GM21825 (cell line): Measurements from ENCODE around the gene SMC3.
"Not testable (repeated sequence)": the region's sequence is repeated elsewhere in the genome, so short reads cannot be mapped to it uniquely, and the experiment has no call there.

Experiments used
- ATAC-seq: cut with Tn5 transposase; IDR thresholded peaks from one replicate; pipeline ENCODE4 v1.9.1; 2021; ENCODE audit warnings: mild to moderate bottlenecking, moderate library complexity; ENCODE audit not compliant: unreplicated experiment

Gene SMC3

GRCh38 chr10:110574420-110574819 is 6.9 kb downstream of the SMC3 start:
- no peak for ATAC-seq

- no peak for ATAC-seq
These were observed 8.7 kb downstream of the SMC3 start for GRCh38 chr10:110576220-110576619.

GRCh38 chr10:110577056-110577455 is 9.6 kb downstream of the SMC3 start:
- no peak for ATAC-seq

GRCh38 chr10:110584006-110584405 is 16.5 kb downstream of the SMC3 start:
- ATAC-seq: no peak

- no peak for ATAC-seq
These were observed 24.3 kb downstream of the SMC3 start for GRCh38 chr10:110591760-110592159.

GRCh38 chr10:110597476-110597875 is 30.0 kb downstream of the SMC3 start:
- ATAC-seq: no peak

- ATAC-seq: peak; percentile 54
These were observed 33.1 kb downstream of the SMC3 start for GRCh38 chr10:110600487-110601101.

- no peak for ATAC-seq
These were observed 34.1 kb downstream of the SMC3 start for GRCh38 chr10:110601581-110601980.

- no peak for ATAC-seq
These were observed 40.6 kb downstream of the SMC3 start for GRCh38 chr10:110608087-110608486.

GRCh38 chr10:110609605-110610004 is 42.1 kb downstream of the SMC3 start:
- ATAC-seq: no peak

GRCh38 chr10:110610308-110610774 is 42.8 kb downstream of the SMC3 start:
- no peak for ATAC-seq

GRCh38 chr10:110610781-110611180 is 43.3 kb downstream of the SMC3 start:
- ATAC-seq: not testable (repeated sequence)

GRCh38 chr10:110612087-110612486 is 44.6 kb downstream of the SMC3 start:
- peak; percentile 36 for ATAC-seq

- ATAC-seq: no peak
These were observed 45.1 kb downstream of the SMC3 start for GRCh38 chr10:110612629-110613028.

GRCh38 chr10:110613341-110613995 is 46.0 kb downstream of the SMC3 start:
- ATAC-seq: peak; percentile 42

GRCh38 chr10:110613996-110614495 is 46.6 kb downstream of the SMC3 start:
- ATAC-seq: no peak

- no peak for ATAC-seq
These were observed 47.7 kb downstream of the SMC3 start for GRCh38 chr10:110615057-110615747.

- ATAC-seq: no peak
These were observed 49.1 kb downstream of the SMC3 start for GRCh38 chr10:110616493-110617033.

GRCh38 chr10:110617425-110618229 is 50.1 kb downstream of the SMC3 start:
- no peak for ATAC-seq

GRCh38 chr10:110618230-110618610 is 50.7 kb downstream of the SMC3 start:
- ATAC-seq: no peak
